Activated naive CD8-positive, alpha-beta T cell (primary cell): ENCODE measurements around the gene DOCK3.

Experiments
- H3K27ac Mint-ChIP-seq: one replicate; pipeline ENCODE4 v1.8.0; 2021; ENCODE audit warnings: mixed read lengths
- H3K27me3 Mint-ChIP-seq: one replicate; pipeline ENCODE4 v1.8.0; 2021; ENCODE audit warnings: mixed read lengths
- H3K36me3 Mint-ChIP-seq: one replicate; pipeline ENCODE4 v1.8.0; 2021; ENCODE audit warnings: mixed read lengths
- H3K4me1 Mint-ChIP-seq: one replicate; pipeline ENCODE4 v1.8.0; 2021; ENCODE audit warnings: low read depth, mixed read lengths
- H3K4me3 Mint-ChIP-seq: one replicate; pipeline ENCODE4 v1.8.0; 2021; ENCODE audit warnings: mild to moderate bottlenecking, mixed read lengths
- H3K9me3 Mint-ChIP-seq: one replicate; pipeline ENCODE4 v1.8.0; 2021; ENCODE audit warnings: low read depth, mixed read lengths

Gene DOCK3

GRCh38 chr3:50644561-50644960 is 30.2 kb upstream of the DOCK3 start:
- no peak overlapping the region for H3K4me3 Mint-ChIP-seq
- no peaks in the 10 kb centered on the region for H3K36me3 Mint-ChIP-seq
- no peaks in the 10 kb centered on the region for H3K27me3 Mint-ChIP-seq
- no peaks in the 10 kb centered on the region for H3K9me3 Mint-ChIP-seq
- no peak overlapping the region for H3K27ac Mint-ChIP-seq
- peaks cover 3% of the 10 kb centered on the region for H3K4me1 Mint-ChIP-seq

DNA sequence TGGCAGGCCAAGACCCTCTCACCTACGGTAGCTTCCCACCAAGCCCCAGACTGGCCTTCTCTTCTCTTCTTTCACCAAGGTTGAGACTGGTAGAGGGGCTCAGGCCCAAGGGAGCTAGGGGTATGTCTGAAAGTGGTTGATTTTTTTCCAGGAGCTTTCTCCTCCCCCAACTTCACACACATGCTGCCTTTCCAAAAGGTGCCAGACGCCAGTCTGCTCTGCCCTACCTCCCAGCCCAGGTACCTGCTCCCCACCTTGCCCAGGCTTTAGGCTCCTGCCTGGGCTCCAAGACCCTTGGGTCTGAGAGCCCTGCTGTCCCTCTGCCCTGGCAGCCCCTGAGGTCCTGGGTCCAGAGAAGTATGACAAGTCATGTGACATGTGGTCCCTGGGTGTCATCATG is 29.3 kb upstream of the DOCK3 start:
- H3K9me3 Mint-ChIP-seq: no peaks in the 10 kb centered on the region
- no peak overlapping the region for H3K27ac Mint-ChIP-seq
- H3K4me3 Mint-ChIP-seq: no peak overlapping the region
- H3K36me3 Mint-ChIP-seq: no peaks in the 10 kb centered on the region
- no peaks in the 10 kb centered on the region for H3K4me1 Mint-ChIP-seq
- H3K27me3 Mint-ChIP-seq: no peaks in the 10 kb centered on the region

DNA sequence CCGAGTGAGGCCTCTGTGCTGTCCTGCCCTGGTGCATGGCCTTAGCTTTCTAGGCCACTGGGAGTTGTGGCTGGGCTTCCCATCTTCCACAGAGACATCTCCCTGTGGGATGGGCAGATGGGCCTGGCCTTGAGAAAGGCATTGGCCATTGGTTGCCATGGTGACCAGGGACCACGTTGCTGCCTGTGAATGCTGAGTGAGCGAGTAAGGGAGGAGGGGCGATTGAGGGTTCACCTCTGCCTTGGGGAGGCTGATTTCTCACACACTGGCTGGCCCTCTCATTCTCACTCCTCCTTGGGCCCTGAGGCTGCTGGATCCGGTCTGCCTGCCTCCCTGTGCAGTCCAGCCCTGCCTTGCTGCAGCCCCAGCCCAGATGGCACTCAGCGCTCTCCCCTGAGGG is 26.4 kb upstream of the DOCK3 start:
- H3K4me3 Mint-ChIP-seq: no peak overlapping the region
- H3K27me3 Mint-ChIP-seq: no peaks in the 10 kb centered on the region
- H3K36me3 Mint-ChIP-seq: no peaks in the 10 kb centered on the region
- H3K4me1 Mint-ChIP-seq: no peaks in the 10 kb centered on the region
- H3K9me3 Mint-ChIP-seq: no peaks in the 10 kb centered on the region
- H3K27ac Mint-ChIP-seq: no peak overlapping the region

GRCh38 chr3:50648944-50649343 is 25.8 kb upstream of the DOCK3 start:
- Mint-ChIP-seq H3K36me3 (no peaks in the 10 kb centered on the region), H3K27me3 (no peaks in the 10 kb centered on the region), H3K4me1 (peaks cover 6% of the 10 kb centered on the region), H3K9me3 (no peaks in the 10 kb centered on the region), H3K4me3 (no peak overlapping the region), H3K27ac (peak overlapping the region; percentile 22)

DNA sequence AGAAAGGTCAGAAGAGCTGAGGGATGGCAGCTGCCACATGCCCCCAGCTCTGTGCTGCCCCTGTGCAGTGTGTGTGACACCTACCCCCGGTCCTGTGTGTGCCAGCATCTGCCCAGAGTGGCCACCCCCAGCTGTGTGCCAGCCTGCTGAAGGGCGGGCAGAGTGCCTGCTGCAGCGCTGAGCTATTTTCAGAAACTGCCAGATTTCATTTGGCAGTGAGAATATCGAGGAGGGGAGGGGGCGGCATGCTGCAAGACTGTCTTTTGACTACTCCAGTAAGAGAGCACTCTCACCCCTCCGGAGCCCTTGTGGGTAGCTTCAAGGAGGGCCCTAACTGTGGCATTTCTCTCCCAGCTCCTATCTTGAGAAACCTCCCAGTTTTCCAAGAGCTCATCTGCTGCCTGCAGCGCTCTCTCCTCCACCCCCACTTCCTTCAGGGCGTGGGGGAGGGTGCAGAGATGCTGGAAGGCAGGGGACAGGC is 25.2 kb upstream of the DOCK3 start:
- no peaks in the 10 kb centered on the region for H3K27me3 Mint-ChIP-seq
- no peak overlapping the region for H3K27ac Mint-ChIP-seq
- no peak overlapping the region for H3K4me3 Mint-ChIP-seq
- H3K36me3 Mint-ChIP-seq: no peaks in the 10 kb centered on the region
- H3K4me1 Mint-ChIP-seq: peaks cover 8% of the 10 kb centered on the region
- no peaks in the 10 kb centered on the region for H3K9me3 Mint-ChIP-seq

DNA sequence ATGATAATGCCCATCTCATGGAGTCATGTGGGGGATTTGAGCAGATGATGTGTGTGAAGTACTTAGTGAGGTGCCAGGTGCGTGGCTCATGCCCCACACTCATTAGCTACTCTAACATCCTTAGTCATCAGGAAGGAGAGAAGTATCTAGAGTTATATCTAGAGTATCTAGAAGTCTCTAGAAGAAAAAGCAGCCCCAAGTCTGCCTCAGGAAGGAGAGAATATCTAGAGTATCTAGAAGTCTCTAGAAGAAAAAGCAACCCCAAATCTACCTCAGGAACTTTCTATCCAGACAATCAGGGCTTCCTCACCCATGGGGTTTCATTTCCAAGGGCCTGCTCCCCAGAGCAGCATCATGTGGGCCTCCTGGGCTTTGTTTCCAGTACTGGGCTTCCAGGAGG is 24.7 kb upstream of the DOCK3 start:
- no peaks in the 10 kb centered on the region for H3K36me3 Mint-ChIP-seq
- H3K9me3 Mint-ChIP-seq: no peaks in the 10 kb centered on the region
- H3K27ac Mint-ChIP-seq: peak overlapping the region; percentile 68
- no peaks in the 10 kb centered on the region for H3K27me3 Mint-ChIP-seq
- no peak overlapping the region for H3K4me3 Mint-ChIP-seq
- peaks cover 14% of the 10 kb centered on the region for H3K4me1 Mint-ChIP-seq

GRCh38 chr3:50651445-50651844 is 23.3 kb upstream of the DOCK3 start:
- H3K9me3 Mint-ChIP-seq: no peaks in the 10 kb centered on the region
- H3K4me3 Mint-ChIP-seq: no peak overlapping the region
- no peak overlapping the region for H3K27ac Mint-ChIP-seq
- peaks cover 22% of the 10 kb centered on the region for H3K4me1 Mint-ChIP-seq
- H3K27me3 Mint-ChIP-seq: no peaks in the 10 kb centered on the region
- H3K36me3 Mint-ChIP-seq: no peaks in the 10 kb centered on the region

- Mint-ChIP-seq H3K27me3 (no peaks in the 10 kb centered on the region), H3K27ac (peak overlapping the region; percentile 54), H3K36me3 (no peaks in the 10 kb centered on the region), H3K4me1 (peaks cover 23% of the 10 kb centered on the region), H3K4me3 (no peak overlapping the region), H3K9me3 (no peaks in the 10 kb centered on the region)
Observed at GRCh38 chr3:50651920-50652529, 22.7 kb upstream of the DOCK3 start.

DNA sequence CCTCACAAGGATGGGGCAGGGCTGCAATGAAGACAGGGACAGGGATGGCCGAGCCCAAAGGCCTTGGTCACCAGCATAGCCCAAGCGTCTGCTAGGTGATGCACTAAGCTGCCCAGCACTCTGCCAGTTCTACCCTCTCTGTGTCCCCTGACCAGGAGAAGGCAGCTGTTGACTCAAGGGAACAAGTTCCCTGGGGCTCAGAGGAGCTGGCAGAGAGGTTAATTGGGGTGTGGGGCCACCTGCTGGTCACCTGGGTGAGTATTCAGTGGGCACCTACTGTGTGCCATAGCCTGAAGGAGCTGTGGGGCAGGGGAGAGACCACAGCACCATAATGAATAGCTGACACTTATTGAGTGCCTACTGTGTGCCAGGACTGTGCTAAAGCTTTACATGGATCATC is 22.0 kb upstream of the DOCK3 start:
- H3K4me1 Mint-ChIP-seq: peaks cover 23% of the 10 kb centered on the region
- no peak overlapping the region for H3K4me3 Mint-ChIP-seq
- H3K9me3 Mint-ChIP-seq: no peaks in the 10 kb centered on the region
- no peaks in the 10 kb centered on the region for H3K36me3 Mint-ChIP-seq
- H3K27me3 Mint-ChIP-seq: no peaks in the 10 kb centered on the region
- peak overlapping the region; percentile 79 for H3K27ac Mint-ChIP-seq

DNA sequence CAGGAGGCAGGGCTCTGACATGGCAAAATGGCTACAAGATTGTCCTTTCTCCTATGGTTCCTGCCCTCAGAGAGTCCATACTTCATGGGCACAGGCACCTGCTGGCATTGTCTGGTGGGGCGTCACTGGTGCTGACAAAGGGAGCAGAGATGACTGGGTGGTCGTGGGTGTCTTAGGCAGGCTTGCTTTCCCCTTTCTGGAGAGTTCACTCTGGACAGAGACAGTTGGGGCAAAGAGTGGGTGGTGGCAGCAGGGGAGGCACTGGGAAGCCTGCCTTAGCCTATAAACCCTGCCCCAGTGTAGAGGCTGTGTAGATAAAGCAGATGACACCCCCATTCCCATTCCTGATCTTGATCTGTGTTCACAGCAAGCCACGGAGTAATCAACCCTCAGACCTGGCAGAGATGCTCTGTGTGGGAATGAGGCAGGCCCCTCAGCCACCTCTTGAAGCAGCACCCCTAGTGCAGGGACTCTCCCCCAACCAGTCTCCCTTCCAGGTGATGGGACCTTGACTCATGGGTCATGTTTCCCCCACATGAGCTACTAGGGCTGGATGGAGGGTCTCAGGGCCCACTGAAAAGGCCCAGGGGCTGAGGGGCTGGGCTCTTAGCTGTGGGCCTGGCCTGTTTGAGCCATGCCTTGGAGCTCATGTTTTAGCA is 20.7 kb upstream of the DOCK3 start:
- H3K27ac Mint-ChIP-seq: peak overlapping the region; percentile 34
- H3K4me1 Mint-ChIP-seq: peaks cover 23% of the 10 kb centered on the region
- H3K27me3 Mint-ChIP-seq: no peaks in the 10 kb centered on the region
- no peaks in the 10 kb centered on the region for H3K36me3 Mint-ChIP-seq
- H3K4me3 Mint-ChIP-seq: no peak overlapping the region
- no peaks in the 10 kb centered on the region for H3K9me3 Mint-ChIP-seq

DNA sequence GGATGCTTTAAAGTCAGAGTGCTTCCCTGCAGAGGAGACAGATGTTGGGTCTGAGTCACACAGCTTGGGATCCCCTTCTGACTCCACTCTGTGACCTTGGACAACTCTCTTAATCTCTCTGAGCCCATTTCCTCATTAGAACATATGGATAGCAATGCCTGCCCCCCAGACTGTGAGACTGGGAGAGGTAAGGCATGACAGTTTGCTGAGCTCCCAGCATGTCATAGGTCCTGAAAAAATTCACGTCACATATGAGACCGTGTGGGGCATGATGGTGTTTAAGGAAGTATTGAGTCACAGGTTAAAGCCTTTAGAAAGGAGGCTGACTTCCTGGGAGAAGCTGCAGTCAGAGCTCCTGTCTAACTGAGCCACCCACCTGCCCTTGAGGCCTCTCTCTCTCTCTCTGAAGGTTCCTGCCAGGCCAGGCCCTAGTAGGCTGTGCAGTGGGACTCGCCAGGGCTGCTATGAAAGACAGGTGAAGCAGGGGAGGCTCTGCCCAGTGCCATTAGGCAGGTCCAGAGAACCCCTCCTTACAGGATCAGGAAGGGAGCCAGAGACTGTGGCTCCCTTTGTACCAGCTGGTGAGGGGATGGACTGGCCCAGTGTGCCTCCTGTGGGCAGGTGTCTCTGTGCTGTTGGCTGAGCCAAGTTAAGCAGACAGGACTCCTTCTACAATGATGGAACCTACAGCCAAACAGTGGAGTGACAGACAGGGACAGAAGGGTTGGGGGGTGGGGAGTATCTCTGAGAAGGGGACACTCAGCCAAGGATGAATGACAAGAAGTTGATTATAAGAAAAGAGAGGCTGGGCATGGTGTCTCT is 19.5 kb upstream of the DOCK3 start:
- H3K36me3 Mint-ChIP-seq: no peaks in the 10 kb centered on the region
- H3K4me3 Mint-ChIP-seq: no peak overlapping the region
- H3K27me3 Mint-ChIP-seq: no peaks in the 10 kb centered on the region
- H3K27ac Mint-ChIP-seq: peak overlapping the region; percentile 82
- peaks cover 23% of the 10 kb centered on the region for H3K4me1 Mint-ChIP-seq
- H3K9me3 Mint-ChIP-seq: no peaks in the 10 kb centered on the region

GRCh38 chr3:50656417-50657195 is 18.1 kb upstream of the DOCK3 start:
- no peaks in the 10 kb centered on the region for H3K27me3 Mint-ChIP-seq
- H3K4me3 Mint-ChIP-seq: no peak overlapping the region
- H3K27ac Mint-ChIP-seq: no peak overlapping the region
- no peaks in the 10 kb centered on the region for H3K36me3 Mint-ChIP-seq
- H3K9me3 Mint-ChIP-seq: no peaks in the 10 kb centered on the region
- H3K4me1 Mint-ChIP-seq: peaks cover 23% of the 10 kb centered on the region

DNA sequence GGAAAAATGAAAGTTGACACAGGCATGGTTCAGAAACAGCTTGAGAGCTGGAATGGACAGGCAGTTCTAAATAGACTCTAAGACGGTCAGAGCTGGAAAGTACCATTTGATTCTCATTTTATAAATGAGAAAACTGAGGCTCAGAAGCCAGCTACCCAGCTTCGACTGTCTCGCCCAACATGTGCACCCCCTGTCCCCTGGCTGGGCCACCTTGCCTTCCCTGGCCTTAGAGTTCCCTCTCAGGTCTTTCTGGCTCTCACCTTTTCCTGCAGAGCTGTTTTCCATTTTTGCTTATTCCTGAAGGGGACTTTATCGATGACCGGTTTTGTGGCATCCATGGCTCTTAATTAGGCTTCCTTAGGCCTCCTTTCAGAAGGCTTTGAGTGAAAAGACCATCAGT is 17.3 kb upstream of the DOCK3 start:
- no peak overlapping the region for H3K27ac Mint-ChIP-seq
- peaks cover 23% of the 10 kb centered on the region for H3K4me1 Mint-ChIP-seq

DNA sequence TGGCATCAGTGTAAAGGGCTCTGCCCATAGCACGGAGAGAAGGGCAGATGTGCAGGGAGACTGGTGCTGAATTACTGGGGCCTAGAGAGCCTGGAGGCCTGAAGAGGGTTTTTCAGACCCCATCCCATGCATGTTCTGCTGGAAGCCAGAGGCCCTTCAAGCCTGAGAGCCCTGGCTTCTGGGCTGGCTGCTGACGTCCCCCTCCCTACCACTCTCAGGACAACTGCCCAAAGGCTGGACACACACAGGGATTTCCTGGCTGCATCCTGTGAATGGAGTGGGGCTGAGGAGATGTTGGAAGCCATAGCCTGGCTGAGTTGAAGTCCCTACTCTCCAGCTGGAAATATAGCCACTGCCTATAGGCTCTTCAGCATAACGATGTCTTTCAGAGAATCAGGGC is 16.9 kb upstream of the DOCK3 start:
- no peak overlapping the region for H3K27ac Mint-ChIP-seq
- no peaks in the 10 kb centered on the region for H3K27me3 Mint-ChIP-seq
- H3K4me1 Mint-ChIP-seq: peaks cover 23% of the 10 kb centered on the region
- H3K4me3 Mint-ChIP-seq: no peak overlapping the region
- H3K9me3 Mint-ChIP-seq: no peaks in the 10 kb centered on the region
- H3K36me3 Mint-ChIP-seq: no peaks in the 10 kb centered on the region

More for the DNA sequence above, 17.3 kb upstream of the DOCK3 start:
- no peaks in the 10 kb centered on the region for H3K27me3 Mint-ChIP-seq
- no peak overlapping the region for H3K4me3 Mint-ChIP-seq
- no peaks in the 10 kb centered on the region for H3K9me3 Mint-ChIP-seq
- H3K36me3 Mint-ChIP-seq: no peaks in the 10 kb centered on the region

DNA sequence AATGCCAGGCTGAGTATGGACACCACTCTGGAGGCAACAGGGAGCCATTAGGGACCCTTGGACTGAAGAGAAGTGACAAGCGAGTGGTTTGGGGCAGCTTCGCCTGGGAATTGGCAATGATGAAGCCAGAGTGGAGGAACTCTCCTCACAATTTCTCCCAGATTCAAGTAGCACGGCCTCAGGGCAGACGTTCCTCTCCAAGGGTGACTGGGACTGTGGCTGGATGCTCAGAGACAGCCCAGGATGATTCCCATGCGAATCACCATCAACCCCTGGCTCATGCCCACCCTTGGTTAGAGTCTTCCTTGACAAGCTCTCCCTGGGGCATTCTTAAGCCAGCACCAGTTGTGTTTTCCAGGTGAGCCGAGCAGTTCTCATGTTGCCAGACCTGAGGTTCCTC is 16.3 kb upstream of the DOCK3 start:
- no peak overlapping the region for H3K27ac Mint-ChIP-seq
- H3K4me3 Mint-ChIP-seq: no peak overlapping the region
- H3K36me3 Mint-ChIP-seq: no peaks in the 10 kb centered on the region
- H3K27me3 Mint-ChIP-seq: no peaks in the 10 kb centered on the region
- peaks cover 22% of the 10 kb centered on the region for H3K4me1 Mint-ChIP-seq
- H3K9me3 Mint-ChIP-seq: no peaks in the 10 kb centered on the region
